Breast epithelium (tissue), 4 donors: ENCODE data around the gene TRAF3IP1. TPM values are rescaled to one million over a fixed set of nuclear protein-coding genes. Genes with fewer than 3 reads are reported as not detected.

Source experiments
- DNase-seq, 2 donors: peaks; one replicate each; pipeline ENCODE4 v3.0.0-alpha.2; 2019; ENCODE audit warnings: low spot score in 2 of 2
- H3K27ac ChIP-seq, 2 donors: fragments of 200-600 bp; sonication (generic) in 1 of 2; one replicate each; pipeline ENCODE4 v1.5.1; 2016 to 2019; ENCODE audit warnings: mild to moderate bottlenecking in 1 of 2
- H3K27me3 ChIP-seq, 2 donors: fragments of 200-600 bp; sonication (generic) in 1 of 2; one replicate each; pipeline versions ENCODE4 v1.5.1 to v1.6.0; 2017 to 2019; ENCODE audit warnings: control low read depth in 1 of 2, mild to moderate bottlenecking in 1 of 2
- H3K36me3 ChIP-seq: fragments of 200-600 bp; one replicate; pipeline ENCODE4 v1.5.1; 2019
- H3K4me1 ChIP-seq, 2 donors: fragments of 200-600 bp; sonication (generic); one replicate each; pipeline ENCODE4 v1.5.1; 2016 to 2019; ENCODE audit warnings: control low read depth in 1 of 2
- H3K4me3 ChIP-seq, 3 donors: fragments of 200-600 bp; sonication (generic); 1 replicate in 2 of 3; 2 replicates in 1 of 3; pipeline ENCODE4 v1.5.1; 2016 to 2019; ENCODE audit warnings: mild to moderate bottlenecking in 3 of 3, moderate library complexity in 2 of 3
- H3K9me3 ChIP-seq, 2 donors: fragments of 200-600 bp; sonication (generic) in 1 of 2; one replicate each; pipeline ENCODE4 v1.5.1; 2016 to 2019; ENCODE audit warnings: control low read depth in 1 of 2
- CTCF ChIP-seq, 3 donors: fragments of 450-650 bp; IDR thresholded peaks; one replicate each; pipeline ENCODE4 v1.5.1; 2016 to 2017; ENCODE audit warnings: antibody characterized with exemption in 3 of 3, mild to moderate bottlenecking in 3 of 3, moderate library complexity in 3 of 3
- POLR2A ChIP-seq: fragments of 450-650 bp; IDR thresholded peaks from one replicate; pipeline ENCODE4 v1.6.1; 2016; ENCODE audit warnings: antibody characterized with exemption, mild to moderate bottlenecking, moderate library complexity
- POLR2AphosphoS5 ChIP-seq, 3 donors: sonication (generic); formaldehyde crosslinking; IDR thresholded peaks; one replicate each; pipeline ENCODE4 v1.6.1; 2017; ENCODE audit warnings: antibody characterized with exemption in 3 of 3
- intact Hi-C: fragments of 100-400 bp; cut with DNase I; formaldehyde crosslinking; loops from one replicate; pipeline ENCODE4 v1.15.1; 2023; ENCODE audit warnings: low total_unique reads
- total RNA-seq, 3 donors: library from RNA; depleted of rRNA; stranded (reverse); fragments of >200 nt; gene quantifications; one replicate each; pipeline ENCODE4 v1.1.0, GENCODE V29; 2016

TRAF3IP1 gene
- total RNA-seq, 3 donors from 2014 or later = 12.1 to 20.6 (median 15.7) TPM

GRCh38 chr2:238409341-238410199 lies 89.3 kb downstream of the TRAF3IP1 start:
- no peak for DNase-seq
- TF ChIP-seq POLR2A (no peak), CTCF (IDR thresholded peaks at IDR 0.05) (no peak), POLR2AphosphoS5 (IDR thresholded peaks at IDR 0.05) (no peak)
- H3K4me3 ChIP-seq = no peak overlapping the region
- H3K9me3 ChIP-seq = no peaks in the 10 kb centered on the region
- H3K27me3 ChIP-seq = no peaks in the 10 kb centered on the region
- no peaks in the 10 kb centered on the region for H3K4me1 ChIP-seq
- no peak overlapping the region for H3K27ac ChIP-seq
- no peaks in the 10 kb centered on the region for H3K36me3 ChIP-seq
- intact Hi-C loops = no loop called here

GRCh38 chr2:238412067-238412767 lies 91.9 kb downstream of the TRAF3IP1 start:
- Histone ChIP-seq H3K27ac (no peak overlapping the region), H3K27me3 (no peaks in the 10 kb centered on the region), H3K4me1 (no peaks in the 10 kb centered on the region), H3K4me3 (no peak overlapping the region), H3K36me3 (no peaks in the 10 kb centered on the region), H3K9me3 (peaks cover 0 to 4% of the 10 kb centered on the region in 2 donors)
- intact Hi-C loops = no loop called here
- no peak for DNase-seq
- no peak for TF ChIP-seq POLR2A
- no peak for TF ChIP-seq POLR2AphosphoS5 (IDR thresholded peaks at IDR 0.05)
- no peak for TF ChIP-seq CTCF (IDR thresholded peaks at IDR 0.05)

GRCh38 chr2:238413368-238413767 lies 93.0 kb downstream of the TRAF3IP1 start:
- H3K4me1 ChIP-seq = no peaks in the 10 kb centered on the region
- peaks cover 0 to 4% of the 10 kb centered on the region in 2 donors for H3K9me3 ChIP-seq
- no peak for DNase-seq
- H3K27ac ChIP-seq = no peak overlapping the region
- no peaks in the 10 kb centered on the region for H3K27me3 ChIP-seq
- H3K4me3 ChIP-seq = no peak overlapping the region
- no peak for TF ChIP-seq POLR2AphosphoS5 (IDR thresholded peaks at IDR 0.05)
- TF ChIP-seq POLR2A = no peak
- TF ChIP-seq CTCF (IDR thresholded peaks at IDR 0.05) = no peak
- H3K36me3 ChIP-seq = no peaks in the 10 kb centered on the region
- intact Hi-C loops = no loop called here

- no peak for TF ChIP-seq POLR2A
- TF ChIP-seq POLR2AphosphoS5 (IDR thresholded peaks at IDR 0.05) = no peak
- TF ChIP-seq CTCF (IDR thresholded peaks at IDR 0.05) = no peak
- DNase-seq = no peak
- intact Hi-C loops = no loop called here
These were observed 94.9 kb downstream of the TRAF3IP1 start for GRCh38 chr2:238415036-238415764.

More at GRCh38 chr2:238415036-238415764, 94.9 kb downstream of the TRAF3IP1 start:
- Histone ChIP-seq H3K27me3 (no peaks in the 10 kb centered on the region), H3K9me3 (peaks cover 0 to 4% of the 10 kb centered on the region in 2 donors), H3K4me3 (no peak overlapping the region), H3K4me1 (no peaks in the 10 kb centered on the region), H3K27ac (no peak overlapping the region), H3K36me3 (no peaks in the 10 kb centered on the region)
